22Rv1 (cell line): ENCODE data around the gene MAP3K14.
A peak's percentile ranks its signal among the peaks of the same experiment; 100 is the strongest.

ENCODE experiments used
- H3K27ac ChIP-seq: fragments of 450-650 bp; 2 replicates; pipeline ENCODE4 v1.5.1; 2017
- ZFX ChIP-seq: fragments of 450-650 bp; IDR thresholded peaks from 2 replicates; pipeline ENCODE4 v1.6.1; 2017; ENCODE audit warnings: antibody characterized with exemption, borderline replicate concordance
- TF ChIP-seq, protein P1 (sequence below): fragments of 450-650 bp; IDR thresholded peaks from 2 replicates; pipeline ENCODE4 v1.5.1; 2017; ENCODE audit warnings: mild to moderate bottlenecking

Gene MAP3K14

DNA sequence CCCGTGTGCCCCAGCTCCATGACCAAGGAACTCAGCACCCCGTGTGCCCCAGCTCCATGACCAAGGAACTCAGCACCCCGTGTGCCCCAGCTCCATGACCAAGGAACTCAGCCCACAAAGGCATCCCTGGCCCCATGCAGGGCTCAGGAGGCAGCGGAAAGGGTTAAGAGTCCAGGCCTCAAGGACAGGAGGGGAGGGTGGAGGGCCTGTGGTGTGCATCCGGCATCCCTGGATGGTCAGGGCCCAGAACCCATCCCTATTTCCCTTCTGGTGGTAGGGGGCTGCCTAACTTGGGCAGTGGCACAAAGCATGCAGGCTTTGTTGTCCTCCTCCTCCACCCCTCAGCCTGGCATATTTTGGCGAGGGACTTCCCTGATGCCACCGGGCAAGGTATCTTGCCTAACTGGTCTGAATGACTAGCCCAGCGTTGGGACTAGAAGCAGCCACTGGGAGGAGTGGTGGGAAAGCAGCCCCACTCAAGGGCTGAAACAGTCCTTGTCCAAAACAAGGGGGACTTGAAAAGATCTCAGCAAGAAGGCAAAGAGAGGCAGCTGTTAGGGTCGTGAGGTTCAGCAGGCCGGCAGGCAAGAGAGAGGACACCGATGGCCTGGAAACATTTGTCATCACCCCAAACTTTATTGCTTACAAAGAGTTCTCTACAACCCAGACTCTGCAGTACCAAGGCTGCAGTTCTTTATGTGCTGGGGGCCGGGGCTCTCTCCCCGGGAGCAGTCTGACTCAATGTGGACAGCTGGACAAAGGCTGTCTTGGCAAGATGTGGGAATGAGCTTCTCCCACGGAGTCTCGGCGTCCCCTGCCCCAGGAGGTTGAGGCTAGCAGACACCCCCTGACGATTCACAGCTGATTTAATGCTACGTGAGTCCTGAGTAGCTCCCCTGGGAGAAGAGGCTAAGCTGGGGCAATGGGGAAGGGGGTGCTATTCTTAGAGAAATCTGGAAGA is 54.0 kb downstream of the MAP3K14 start:
- H3K27ac ChIP-seq = no peak overlapping the region
- TF ChIP-seq, protein P1, sequence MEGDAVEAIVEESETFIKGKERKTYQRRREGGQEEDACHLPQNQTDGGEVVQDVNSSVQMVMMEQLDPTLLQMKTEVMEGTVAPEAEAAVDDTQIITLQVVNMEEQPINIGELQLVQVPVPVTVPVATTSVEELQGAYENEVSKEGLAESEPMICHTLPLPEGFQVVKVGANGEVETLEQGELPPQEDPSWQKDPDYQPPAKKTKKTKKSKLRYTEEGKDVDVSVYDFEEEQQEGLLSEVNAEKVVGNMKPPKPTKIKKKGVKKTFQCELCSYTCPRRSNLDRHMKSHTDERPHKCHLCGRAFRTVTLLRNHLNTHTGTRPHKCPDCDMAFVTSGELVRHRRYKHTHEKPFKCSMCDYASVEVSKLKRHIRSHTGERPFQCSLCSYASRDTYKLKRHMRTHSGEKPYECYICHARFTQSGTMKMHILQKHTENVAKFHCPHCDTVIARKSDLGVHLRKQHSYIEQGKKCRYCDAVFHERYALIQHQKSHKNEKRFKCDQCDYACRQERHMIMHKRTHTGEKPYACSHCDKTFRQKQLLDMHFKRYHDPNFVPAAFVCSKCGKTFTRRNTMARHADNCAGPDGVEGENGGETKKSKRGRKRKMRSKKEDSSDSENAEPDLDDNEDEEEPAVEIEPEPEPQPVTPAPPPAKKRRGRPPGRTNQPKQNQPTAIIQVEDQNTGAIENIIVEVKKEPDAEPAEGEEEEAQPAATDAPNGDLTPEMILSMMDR = no peak
- no peak for TF ChIP-seq ZFX

DNA sequence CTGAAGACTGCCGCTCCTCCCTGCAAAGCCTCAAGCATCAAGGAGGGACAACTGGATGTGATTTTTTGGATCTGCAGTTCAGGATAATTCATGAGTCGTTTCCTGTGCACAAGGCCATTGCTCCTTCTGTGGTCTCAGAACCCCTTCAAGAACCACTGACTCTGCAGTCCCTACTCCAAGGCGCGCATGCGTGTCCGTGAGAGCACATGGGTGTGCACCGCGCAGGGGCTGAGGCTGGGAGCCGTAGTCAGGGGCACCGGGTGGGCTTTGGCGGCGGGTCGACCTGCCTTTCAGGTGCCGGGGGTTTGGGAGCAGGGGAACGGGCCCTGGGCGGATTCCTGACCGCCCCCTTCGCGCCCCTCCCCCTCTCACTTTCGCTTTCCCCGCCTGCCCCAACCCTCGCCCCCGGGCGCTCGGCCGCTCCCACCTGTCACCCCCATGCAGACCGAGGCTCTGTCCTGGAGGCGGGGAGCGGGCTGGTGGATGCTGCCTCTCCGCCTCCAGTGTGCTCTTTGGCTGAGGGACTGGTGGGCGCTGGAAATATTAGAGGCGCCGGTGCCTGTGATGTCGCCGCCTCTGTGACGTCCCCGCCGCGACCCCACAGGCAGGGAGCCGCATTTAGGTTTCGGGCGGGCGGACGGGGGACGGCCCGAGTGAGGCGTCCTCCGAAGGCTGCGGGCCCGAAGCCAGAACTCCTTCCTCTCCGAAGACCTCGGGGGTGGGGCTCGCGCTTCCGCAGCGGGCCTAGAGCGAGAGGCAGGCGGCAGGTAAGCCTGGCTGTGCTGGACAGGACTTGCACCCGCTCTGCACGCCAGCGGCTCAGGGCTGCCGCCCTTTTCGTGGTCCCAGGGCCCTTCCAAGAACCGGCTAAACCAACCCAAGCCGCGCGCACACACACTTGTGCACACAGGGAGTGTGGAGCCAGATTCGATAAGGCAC is 55.0 kb downstream of the MAP3K14 start, which contains the start of gene SPATA32:
SPATA32 (minus strand) TSS at position 518 of the 939 bp plus-strand sequence; CDS start at position 440, 78 bp downstream.
- no peak for TF ChIP-seq ZFX
- TF ChIP-seq, protein P1 = no peak
- 0 out of 2 replicates have a peak within 1 kb of the TSS, but pooled peaks have one; percentile 13 for H3K27ac ChIP-seq

DNA sequence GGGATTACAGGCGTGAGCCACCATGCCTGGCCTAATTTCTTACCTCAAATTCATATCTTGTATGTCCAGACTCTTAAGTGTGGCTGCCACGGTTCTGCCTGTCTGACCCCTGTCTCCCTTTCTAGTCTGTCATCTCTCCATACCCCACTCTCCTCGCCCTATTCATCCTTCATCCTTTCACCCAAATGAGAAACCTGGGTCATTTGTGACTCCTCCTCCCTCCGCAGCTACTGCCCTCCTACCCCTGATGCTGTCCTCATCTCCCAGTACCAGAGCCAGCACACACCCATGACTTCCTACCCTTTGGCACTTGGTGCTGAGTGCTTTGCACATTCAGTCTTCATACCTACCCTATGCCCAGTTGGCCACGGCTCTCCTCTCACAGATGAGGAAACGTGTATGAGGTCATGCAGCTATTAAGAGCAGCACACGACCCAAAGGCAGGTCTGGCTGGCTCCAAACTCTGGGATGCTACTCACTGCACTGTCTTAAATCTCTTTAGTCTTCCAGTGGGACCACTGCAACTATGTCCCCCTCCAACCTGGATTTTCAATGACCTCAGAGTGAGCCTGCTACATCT is 56.5 kb downstream of the MAP3K14 start:
- H3K27ac ChIP-seq = no peak overlapping the region
- TF ChIP-seq, protein P1 = no peak
- no peak for TF ChIP-seq ZFX

DNA sequence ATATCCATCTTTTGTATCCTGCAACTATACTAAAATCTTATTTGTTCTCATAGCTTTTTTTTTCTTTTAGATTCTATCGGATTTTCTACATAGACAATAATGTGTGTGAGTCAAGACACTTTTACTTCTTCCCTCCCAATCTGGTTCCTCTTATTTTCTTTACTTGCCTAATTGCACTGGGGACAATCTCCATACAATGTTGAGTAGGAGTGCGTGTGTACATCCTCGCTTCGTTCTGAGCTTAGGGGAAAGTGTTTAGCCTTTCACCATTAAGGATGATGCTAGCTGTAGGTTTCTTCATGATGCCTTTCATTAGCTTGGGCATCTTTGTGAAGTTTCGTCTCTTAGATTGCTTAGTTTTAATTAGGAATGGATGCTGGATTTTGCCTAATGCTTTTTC is 57.8 kb downstream of the MAP3K14 start:
- TF ChIP-seq, protein P1 = no peak
- no peak for TF ChIP-seq ZFX
- no peak overlapping the region for H3K27ac ChIP-seq

DNA sequence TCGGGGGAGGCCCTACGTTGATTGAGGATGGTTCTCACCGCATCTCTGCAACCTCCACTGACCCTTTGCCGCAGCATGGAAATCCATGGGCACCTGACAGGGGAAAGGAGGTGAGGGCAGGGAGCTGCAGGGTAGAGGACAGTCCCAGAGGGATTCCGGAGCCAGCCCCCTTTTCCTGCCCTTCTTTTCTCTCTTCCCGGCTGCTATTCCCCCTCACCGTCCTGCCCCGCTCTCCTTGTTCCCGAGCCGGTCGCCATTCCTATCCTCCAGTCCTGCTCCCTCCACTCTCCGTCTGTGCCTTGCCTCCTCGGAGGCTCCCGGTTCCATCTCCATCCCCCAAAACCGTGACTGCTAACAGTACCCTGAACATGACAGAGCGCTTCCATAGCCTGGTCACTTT is 59.7 kb downstream of the MAP3K14 start:
- H3K27ac ChIP-seq = no peak overlapping the region
- TF ChIP-seq ZFX = no peak
- TF ChIP-seq, protein P1 = no peak

DNA sequence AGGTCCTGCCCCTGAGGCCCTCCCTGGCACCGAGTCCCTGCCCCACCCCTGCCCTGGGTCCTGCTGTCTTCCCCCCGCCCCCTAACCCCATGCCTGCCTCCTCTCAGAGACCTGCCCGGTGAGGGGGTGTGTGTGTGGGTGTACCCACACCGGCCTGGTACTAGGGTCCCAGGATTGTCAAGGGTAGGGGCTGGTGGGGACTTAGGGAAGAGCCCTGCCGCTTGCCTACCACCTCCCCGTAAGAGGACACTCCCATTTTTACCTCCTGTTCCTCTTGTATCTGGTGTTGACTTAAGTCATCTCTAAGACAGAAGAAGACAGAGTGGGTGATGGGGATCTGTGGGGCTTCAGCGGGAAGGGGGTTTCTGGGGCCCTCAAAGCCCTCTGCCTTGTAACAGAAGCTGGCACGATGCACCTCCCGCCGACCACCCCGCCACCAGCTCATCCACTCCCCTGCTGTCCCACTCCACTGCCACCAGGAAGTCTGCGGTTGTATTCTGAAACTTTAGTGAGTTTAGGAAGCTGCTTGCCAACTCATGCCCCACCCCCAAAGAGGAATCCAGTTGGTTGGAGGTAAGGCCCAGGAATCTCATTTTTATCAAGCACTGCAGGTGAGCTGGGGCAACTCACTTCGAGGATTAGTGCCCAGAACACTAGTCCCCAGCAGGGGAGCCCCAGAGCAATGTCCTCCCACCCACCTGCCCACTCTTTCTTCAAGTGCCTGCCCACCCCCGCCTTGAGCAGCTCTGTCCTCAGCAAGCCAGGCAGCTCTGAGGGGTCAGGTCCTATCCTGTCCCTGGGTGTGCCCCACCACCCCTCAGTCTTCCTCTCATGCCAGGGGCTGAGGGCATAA is 60.5 kb downstream of the MAP3K14 start:
- H3K27ac ChIP-seq = no peak overlapping the region
- no peak for TF ChIP-seq ZFX
- TF ChIP-seq, protein P1 = no peak
